Kidney epithelial cell (primary cell): ENCODE measurements around the gene RSL1D1. TPM values are rescaled to one million over a fixed set of nuclear protein-coding genes. Genes with fewer than 3 reads are reported as not detected.
A peak's percentile ranks its signal among the peaks of the same experiment; 100 is the strongest.

Source experiments
- DNase-seq: peaks from one replicate; pipeline ENCODE4 v3.0.0-alpha.2; 2010; ENCODE audit warnings: low read depth
- H3K27me3 ChIP-seq: 2 replicates; pipeline ENCODE4 v1.6.0; 2011; ENCODE audit warnings: low read length; ENCODE audit not compliant: control insufficient read depth, insufficient read depth
- H3K36me3 ChIP-seq: 2 replicates; pipeline ENCODE4 v1.5.1; 2011; ENCODE audit warnings: low read length; ENCODE audit not compliant: control insufficient read depth, insufficient read depth
- H3K4me3 ChIP-seq: 2 replicates; pipeline ENCODE4 v1.5.1; 2011; ENCODE audit warnings: low read depth, mild to moderate bottlenecking, control low read depth, low read length
- total RNA-seq: library from RNA; depleted of rRNA; stranded (reverse); fragments of >200 nt; gene quantifications from 2 replicates; pipeline ENCODE4 v1.2.3, GENCODE V29; 2015
- TF ChIP-seq, protein P1 (sequence below): IDR thresholded peaks from 2 replicates; pipeline ENCODE4 v1.5.1; 2011; ENCODE audit warnings: mild to moderate bottlenecking, moderate library complexity, low read length, control low read depth, inconsistent platforms; ENCODE audit not compliant: insufficient read depth, poor library complexity, severe bottlenecking

Gene RSL1D1
- total RNA-seq, 1 donor from 2014 or later: 240 TPM

DNA sequence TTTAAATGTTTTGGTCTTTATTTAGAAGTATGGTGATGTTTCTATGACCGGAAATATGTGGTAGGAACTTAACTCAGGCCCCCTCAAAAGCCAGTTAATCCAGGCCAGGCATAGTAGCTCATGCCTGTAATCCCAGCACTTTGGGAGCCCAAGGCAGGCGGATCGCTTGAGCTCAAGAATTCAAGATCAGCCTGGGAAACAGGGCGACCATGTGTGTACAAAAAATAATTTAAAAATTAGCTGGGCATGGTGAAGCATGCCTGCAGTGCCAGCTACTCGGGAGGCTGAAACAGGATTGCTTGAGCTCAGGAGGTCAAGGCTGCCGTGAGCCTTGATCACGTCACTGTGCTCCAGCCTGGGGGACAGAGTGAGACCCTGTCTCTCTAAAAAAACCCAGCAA lies 10.3 kb downstream of the RSL1D1 start:
- Histone ChIP-seq H3K4me3 (no peak overlapping the region), H3K36me3 (peaks cover 6% of the 10 kb centered on the region), H3K27me3 (no peaks in the 10 kb centered on the region)
- TF ChIP-seq, protein P1, sequence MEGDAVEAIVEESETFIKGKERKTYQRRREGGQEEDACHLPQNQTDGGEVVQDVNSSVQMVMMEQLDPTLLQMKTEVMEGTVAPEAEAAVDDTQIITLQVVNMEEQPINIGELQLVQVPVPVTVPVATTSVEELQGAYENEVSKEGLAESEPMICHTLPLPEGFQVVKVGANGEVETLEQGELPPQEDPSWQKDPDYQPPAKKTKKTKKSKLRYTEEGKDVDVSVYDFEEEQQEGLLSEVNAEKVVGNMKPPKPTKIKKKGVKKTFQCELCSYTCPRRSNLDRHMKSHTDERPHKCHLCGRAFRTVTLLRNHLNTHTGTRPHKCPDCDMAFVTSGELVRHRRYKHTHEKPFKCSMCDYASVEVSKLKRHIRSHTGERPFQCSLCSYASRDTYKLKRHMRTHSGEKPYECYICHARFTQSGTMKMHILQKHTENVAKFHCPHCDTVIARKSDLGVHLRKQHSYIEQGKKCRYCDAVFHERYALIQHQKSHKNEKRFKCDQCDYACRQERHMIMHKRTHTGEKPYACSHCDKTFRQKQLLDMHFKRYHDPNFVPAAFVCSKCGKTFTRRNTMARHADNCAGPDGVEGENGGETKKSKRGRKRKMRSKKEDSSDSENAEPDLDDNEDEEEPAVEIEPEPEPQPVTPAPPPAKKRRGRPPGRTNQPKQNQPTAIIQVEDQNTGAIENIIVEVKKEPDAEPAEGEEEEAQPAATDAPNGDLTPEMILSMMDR: no peak
- DNase-seq: no peak

DNA sequence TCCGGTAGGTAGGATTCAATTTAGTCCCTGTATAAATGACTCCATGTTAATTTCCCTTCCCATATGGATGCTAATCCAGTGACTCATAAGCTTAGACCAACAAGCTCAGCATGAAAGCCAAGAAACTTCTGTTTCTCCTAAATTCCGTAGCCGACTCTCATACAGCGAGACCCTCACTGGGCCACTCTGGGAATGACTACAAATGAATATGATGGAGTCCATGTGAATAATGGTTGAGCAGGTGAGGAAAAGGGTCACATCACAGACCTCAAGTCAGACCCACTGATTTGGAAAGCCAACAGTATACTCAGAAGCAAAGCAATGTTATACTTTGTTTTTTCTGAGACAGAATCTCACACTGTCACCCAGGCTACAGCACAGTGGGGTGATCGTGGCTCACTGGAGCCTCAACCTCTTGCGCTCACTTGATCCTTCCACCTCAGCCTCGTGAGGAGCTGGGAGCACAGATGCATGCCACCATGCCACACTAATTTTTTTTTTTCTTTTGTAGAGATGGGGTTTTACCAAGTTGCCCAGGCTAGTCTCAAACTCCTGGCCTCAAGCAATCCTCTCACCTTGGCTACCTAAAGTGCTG lies 14.6 kb downstream of the RSL1D1 start:
- peak; percentile 43 for DNase-seq
- H3K36me3 ChIP-seq: no peaks in the 10 kb centered on the region
- H3K4me3 ChIP-seq: no peak overlapping the region
- TF ChIP-seq, protein P1: no peak
- no peaks in the 10 kb centered on the region for H3K27me3 ChIP-seq

DNA sequence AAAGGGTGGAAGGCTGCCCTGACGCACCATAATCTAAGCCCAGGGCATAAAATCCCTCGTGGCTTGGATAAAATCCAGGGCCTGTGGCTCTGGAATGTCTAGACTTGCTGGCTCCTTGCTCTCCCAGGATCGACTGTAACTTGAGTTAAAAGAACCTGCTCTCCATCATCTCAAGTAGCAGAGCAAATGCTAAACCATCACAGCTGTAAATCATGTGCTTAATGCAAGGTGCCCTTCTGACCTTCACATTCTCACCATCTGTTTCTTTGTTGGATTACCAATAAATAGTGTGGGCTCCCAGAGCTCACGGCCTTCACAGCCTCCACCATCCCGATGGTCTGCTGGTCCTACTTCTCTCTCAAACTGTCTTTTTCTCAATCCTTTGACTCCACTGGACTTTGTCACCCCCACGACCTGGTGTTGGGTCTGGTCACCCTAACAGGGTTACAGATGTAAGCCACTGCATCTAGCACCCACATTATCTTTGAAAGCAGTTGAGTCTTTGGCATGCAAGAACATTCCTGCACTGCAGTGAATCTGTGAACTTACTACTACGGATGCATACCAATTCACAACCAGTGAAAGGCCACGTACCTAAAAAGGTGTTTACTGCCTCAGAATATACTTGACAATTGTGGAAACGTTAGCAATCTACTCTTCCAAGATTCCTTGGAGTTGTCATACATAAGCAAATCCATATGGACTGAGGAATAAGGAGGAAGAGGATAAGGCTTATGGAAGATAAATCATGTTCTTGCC lies 15.3 kb downstream of the RSL1D1 start:
- H3K27me3 ChIP-seq: no peaks in the 10 kb centered on the region
- no peak overlapping the region for H3K4me3 ChIP-seq
- no peaks in the 10 kb centered on the region for H3K36me3 ChIP-seq
- DNase-seq: no peak
- TF ChIP-seq, protein P1: no peak

DNA sequence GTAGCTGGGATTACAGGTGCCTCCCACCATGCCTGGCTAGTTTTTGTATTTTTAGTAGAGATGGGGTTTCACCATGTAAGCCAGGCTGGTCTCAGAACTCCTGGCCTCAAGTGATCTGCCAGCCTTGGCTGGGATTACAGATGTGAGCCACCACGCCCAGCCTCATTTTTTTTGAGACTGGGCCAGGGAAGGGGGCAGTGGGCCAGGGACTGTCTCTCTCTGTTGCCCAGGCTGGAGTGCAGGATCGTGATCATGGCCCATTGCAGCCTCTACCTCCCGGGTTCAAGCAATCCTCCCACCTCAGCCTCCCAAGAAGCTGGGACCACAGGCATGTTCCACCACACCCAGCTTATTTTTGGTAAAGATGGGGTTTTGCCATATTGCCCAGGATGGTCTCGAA lies 16.0 kb downstream of the RSL1D1 start:
- H3K4me3 ChIP-seq: no peak overlapping the region
- no peaks in the 10 kb centered on the region for H3K27me3 ChIP-seq
- no peak for DNase-seq
- TF ChIP-seq, protein P1: no peak
- no peaks in the 10 kb centered on the region for H3K36me3 ChIP-seq

DNA sequence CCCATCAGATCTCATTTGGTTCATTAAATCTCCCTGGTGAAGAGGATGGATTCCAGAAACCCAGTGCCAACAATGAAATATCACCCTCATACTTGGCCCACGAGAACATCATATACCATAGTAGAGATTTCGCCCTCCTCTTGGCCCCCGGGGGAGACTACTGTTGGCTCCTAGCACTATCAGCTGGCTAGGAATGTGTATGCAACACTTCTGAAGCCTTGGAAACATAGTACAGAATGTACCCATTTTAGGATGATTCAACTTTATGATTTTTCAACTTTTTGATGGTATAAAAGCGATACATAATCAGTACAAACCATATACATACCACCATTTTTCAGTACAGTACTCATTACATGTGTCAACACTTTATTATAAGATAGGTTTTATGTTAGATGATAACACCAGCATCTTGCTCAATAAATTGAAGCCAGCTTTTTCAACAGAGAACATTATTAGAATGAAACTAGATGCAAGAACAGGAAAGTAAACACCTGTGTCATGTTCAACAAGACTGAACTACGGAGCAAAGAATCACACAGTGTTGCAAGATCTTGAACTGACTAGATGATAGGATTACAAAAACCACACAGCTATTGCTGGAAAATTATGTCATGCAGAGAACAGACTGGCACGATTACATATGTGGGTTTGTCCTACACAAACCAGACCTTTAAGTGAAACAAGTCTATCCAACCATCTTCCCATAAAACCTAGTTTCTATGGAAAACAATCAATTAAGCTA lies 17.2 kb downstream of the RSL1D1 start:
- H3K4me3 ChIP-seq: no peak overlapping the region
- no peaks in the 10 kb centered on the region for H3K36me3 ChIP-seq
- TF ChIP-seq, protein P1: no peak
- H3K27me3 ChIP-seq: no peaks in the 10 kb centered on the region
- DNase-seq: no peak
